Sciatic nerve (tissue), 2 donors: ENCODE results near the gene ZIC3. TPM values are rescaled to one million over a fixed set of nuclear protein-coding genes. Genes with fewer than 3 reads are reported as not detected.

Source experiments
- ATAC-seq: fragments of 200-7000 bp; cut with Tn5 transposase; one replicate; pipeline ENCODE4 v1.9.1; 2020; ENCODE audit warnings: mild to moderate bottlenecking, moderate library complexity
- DNase-seq: peaks from one replicate; pipeline ENCODE4 v3.0.0-alpha.2; 2020; ENCODE audit warnings: low spot score
- intact Hi-C: fragments of 100-400 bp; cut with DNase I; formaldehyde crosslinking; loops from one replicate; pipeline ENCODE4 v1.14.2; 2022
- total RNA-seq: library from RNA; stranded (reverse); fragmentation: NEBNext Ultra II Directional; extraction: Animal tissue kit (Norgen Biotek cat#: 25700); gene quantifications from one replicate; pipeline ENCODE4 v1.2.1, GENCODE V29; 2021
- donor health status: DM: no; HTN: no; CAD: no.
- donor health status: DM: no; HTN: no; CAD: no.

ZIC3 gene
- total RNA-seq, 1 donor from 2014 or later, result not detected

GRCh38 chrX:137569470-137569891 lies 3.6 kb downstream of the ZIC3 start:
- intact Hi-C loops, result no loop called here
- ATAC-seq, result no peak
- DNase-seq, result no peak

DNA sequence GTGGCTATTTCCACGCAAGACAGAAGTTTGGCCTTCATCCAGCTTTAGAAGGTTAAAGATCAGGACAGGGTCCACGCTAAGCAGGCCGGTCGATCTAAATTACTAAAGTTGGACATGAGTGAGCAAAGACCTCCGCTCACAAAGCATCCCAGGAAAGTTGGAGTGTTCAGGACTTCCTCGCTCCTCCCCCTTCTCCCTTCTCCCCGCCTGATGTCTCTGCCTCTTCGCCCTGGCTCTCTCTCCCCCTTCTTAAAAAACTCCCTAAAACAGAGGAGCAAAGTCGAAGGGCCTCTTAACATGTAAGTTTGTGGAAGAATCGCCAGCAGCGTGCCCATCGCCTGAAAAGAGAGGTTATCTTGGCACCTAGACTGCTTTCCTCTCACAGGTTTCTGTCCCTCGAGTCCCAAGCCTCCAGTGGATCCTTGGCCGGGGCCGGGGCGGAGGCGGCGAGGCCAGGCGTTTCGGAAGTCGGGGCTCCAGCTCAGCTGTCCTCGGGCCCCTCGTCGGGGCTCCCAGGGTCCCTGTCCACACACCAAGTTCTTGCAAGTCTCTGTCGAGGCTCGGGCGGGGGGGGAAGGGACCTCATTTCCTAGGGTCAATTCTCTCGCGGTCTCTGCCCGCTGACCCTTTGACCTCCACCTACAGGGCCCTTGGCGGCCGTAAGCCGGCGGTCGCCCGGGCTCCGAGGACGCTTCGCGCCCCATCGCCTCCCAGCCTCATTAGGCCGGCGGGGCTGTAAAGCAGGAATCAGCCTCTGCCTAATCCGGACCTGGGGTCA lies 7.6 kb downstream of the ZIC3 start:
- ATAC-seq, result no peak
- intact Hi-C loops, result no loop called here
- no peak for DNase-seq

GRCh38 chrX:137574102-137574783 lies 8.3 kb downstream of the ZIC3 start:
- ATAC-seq (no peak), DNase-seq (no peak)
- intact Hi-C loops, result no loop called here

- no peak for DNase-seq
- intact Hi-C loops, result no loop called here
- no peak for ATAC-seq
These were observed 8.9 kb downstream of the ZIC3 start for GRCh38 chrX:137574784-137575293.

DNA sequence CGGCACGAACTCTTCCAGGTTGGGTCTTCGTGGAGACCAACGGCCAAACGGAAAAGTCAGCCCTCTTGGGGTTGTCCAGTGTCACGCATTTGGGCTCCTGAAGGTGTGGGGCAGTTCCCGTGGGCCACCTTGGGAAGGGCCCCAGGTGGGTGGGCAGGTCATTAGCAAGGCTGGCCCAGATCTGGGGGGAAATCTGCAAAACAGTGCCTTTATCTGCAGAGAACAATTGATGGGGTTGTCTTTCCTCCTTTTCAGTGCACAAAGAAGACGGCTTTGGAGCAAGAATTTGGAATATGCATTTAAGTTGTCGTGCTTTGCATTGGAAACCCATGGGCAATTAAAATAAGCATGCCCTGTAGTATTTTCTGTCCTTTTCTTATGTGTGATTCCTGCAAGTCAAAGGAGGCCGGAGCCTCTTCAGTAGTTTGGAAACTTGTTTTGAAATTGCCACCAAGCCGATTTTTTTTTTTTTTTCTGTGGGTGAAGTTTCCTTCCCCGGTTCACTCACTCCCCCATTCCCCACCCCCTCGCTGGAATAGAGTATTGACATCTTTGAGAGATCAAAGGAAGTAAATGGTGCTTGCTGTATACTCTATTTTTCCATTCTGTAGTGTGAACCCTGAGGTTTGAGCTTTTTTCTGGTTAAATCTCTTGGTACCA lies 9.8 kb downstream of the ZIC3 start:
- intact Hi-C loops, result no loop called here
- DNase-seq, result no peak
- ATAC-seq, result no peak

DNA sequence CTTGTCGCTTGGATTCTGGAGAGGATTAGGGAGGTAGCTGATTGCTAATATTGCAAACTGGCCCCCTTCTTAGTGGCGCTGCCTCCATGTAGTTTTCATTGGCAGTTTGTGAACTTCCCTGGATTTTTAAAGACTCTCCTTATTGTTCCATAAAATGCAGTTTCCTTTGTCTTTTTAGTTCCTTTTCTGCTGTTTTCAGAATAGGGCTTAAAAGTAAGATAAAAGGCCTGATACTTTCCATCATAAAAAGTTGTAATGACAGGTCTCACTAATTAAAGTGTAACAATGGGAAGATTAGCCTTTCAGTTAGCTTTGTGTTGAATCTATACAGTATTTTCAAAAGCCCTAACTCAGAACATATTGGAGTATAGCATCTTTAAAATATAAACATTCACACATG lies 21.2 kb downstream of the ZIC3 start:
- intact Hi-C loops, result no loop called here
- ATAC-seq (no peak), DNase-seq (no peak)

DNA sequence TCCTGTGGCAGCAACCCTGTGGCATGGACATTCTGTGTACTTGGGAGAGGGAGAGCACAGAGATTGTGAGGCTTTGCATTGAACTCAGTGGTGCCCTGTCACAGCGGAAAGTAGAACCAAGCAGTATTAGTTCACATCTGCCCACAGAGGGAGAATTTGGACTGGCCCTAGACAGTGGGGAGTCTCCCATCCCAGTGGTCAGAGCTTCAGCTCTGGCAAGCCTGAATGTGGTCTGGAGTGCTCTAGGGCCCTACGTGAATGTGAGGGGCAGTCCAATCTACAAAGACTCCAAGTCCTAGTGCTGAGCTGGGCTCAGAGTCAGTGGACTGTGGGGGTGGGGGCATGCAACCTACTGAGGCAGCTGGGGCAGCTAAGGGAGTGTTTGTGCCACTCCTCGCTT lies 34.8 kb downstream of the ZIC3 start:
- intact Hi-C loops, result no loop called here
- DNase-seq, result no peak
- no peak for ATAC-seq
